Anterior cingulate cortex (tissue), 58 donors: ENCODE results near the gene LMAN1L.
A peak's percentile ranks its signal among the peaks of the same experiment; 100 is the strongest.

ENCODE experiments used
- DNase-seq, 58 donors: peaks; one replicate each; lab custom pipeline; 2025; lab: John Stamatoyannopoulos, UW

The LMAN1L gene

DNA sequence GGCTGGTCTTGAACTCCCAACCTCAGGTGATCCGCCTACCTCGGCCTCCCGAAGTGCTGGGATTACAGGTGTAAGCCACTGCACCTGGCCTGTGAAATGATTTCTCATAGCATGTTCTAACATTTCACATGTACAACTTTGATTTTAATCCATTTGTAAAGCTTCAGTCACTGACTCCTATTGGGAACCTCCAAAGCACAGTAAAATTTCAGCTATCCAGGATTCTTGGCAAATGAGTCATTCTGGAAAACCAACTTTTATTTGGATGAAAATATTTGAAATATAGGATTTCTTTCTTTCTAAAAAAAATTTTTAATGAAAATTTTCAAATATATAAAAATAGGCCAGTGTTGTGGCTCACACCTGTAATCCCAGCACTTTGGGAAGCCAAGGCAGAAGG lies 2.7 kb upstream of the LMAN1L start:
- no peak for DNase-seq

DNA sequence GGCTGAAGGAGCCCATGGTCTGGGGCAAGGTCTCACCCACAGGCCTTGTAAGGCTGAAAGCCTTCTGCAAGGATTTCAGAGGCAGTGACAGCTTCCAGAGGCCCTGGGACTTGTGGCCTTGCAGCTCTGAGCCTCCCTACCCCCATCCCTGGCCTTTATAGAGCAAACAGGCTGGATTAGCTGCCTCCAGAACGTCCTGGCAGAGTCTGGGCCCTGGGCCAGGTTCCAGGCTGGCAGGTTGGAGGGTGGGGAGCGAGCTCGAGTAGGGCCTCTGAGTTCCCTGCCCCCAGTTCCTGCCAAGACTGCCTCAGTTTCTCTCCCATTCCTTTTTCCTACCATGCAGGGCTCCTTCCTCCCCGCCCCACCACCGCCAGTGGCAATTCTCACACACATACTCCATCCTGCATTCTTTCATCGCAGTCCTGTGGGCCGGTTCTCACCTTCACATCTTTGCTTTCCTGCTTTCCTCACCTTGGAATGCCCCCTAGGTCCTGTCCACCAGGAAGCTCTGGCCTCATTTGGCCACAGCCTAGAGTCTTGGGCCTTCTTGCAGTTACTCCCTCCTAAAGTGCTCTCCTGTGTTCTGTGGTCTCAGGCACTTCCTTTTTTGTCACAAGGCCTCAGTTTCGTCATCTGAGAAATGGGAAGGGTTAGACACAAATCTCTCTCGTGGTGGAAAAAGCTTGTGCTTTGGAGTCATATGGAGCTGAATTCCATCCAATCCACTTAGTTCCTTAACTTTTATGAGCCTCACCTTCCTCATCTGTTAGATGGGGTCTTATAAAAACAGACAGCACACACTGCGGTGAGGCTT lies 2.7 kb downstream of the LMAN1L start:
- DNase-seq, result peak in 4 of 58 donors; percentile 15 to 24 (median 20)

DNA sequence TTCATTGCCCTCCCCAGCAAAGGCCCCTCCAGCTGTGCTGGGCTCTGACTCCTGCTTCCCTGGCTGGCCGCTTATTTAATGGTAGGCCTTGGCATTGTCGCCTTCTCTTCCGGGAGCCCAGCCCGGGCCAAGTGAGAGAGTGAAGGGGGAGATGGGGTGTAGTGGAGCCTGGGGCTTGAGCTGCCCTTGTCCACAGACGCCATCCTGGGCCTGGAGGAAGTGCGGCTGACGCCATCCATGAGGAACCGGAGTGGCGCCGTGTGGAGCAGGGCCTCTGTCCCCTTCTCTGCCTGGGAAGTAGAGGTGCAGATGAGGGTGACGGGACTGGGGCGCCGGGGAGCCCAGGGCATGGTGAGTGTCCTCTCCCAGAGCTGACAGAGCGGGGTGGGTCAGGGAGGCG lies 3.3 kb downstream of the LMAN1L start:
- DNase-seq, result peak in 4 of 58 donors; percentile 11 to 25 (median 18)

DNA sequence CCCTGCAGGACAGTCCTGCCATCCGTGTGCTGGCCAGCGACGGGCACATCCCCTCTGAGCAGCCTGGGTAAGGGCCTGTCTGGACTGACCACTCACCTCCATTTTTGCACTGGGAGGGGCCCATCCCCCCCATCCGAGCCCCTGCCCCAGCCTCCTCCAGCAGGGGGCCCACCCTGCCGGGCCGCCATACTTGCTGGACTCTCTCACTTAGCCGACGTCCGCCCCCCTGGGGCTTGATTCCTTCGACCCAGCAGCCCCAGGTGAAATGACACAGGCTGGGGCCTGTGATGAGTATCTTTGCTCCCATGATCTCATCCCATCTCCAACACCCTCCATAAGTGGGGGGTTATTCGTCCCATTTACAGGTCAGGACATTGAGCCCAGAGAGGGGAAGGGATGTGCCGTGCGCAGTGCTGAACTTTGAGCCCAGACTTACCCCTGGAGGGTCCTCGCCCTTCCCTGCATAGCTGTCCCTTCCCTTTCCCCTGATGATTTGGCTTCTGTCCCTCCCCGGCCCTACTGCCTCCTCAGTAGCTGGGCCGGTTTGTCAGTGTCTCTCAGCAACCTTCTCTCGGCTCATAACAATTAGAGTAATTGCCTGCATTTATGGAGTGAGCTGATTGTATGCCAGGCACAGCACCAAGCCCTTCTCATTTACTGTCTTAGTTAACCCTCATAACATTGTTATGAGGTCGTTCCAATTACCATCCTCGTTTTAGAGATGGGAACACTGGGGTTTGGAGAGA lies 4.2 kb downstream of the LMAN1L start:
- DNase-seq, result no peak

DNA sequence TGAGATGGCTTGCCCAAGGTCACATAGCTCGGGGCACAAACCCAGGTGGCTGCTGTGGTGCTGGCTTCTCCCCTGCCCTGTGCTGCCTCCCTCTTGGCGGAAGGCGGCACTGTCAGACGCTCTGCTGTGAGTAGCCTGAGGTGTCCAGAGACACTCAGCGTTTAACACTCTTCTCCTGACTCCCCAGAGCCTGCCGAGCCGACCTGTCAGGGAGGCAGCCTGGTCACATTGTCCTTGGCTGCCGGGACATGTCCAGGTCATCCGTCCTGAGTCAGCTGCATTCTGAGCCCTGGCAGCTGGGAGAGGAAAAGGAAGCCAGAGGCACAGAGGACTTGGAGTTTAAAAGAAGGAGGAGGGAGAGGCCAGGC lies 4.7 kb downstream of the LMAN1L start:
- DNase-seq, result peak in 4 of 58 donors; percentile 13 to 43 (median 36)

DNA sequence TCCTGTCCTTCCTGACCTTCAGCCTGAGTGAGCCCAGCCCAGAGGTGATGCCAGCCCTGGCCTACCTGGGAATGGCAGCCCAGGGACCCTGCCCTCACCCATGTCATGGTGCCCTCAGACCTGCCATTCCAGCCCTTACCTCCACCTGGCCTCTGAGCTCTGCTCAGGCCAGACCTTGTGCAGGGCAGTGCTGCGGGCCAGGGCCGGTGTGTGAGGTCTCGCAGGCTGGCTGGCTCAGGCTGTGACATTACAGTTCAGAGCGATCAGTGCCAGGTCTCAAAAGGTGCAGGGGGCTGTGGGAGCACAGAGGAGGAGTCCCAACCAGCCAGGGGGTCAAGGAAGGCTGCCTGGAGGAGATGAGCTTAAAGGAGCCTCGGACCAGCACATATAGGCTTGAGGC lies 7.4 kb downstream of the LMAN1L start:
- no peak for DNase-seq

DNA sequence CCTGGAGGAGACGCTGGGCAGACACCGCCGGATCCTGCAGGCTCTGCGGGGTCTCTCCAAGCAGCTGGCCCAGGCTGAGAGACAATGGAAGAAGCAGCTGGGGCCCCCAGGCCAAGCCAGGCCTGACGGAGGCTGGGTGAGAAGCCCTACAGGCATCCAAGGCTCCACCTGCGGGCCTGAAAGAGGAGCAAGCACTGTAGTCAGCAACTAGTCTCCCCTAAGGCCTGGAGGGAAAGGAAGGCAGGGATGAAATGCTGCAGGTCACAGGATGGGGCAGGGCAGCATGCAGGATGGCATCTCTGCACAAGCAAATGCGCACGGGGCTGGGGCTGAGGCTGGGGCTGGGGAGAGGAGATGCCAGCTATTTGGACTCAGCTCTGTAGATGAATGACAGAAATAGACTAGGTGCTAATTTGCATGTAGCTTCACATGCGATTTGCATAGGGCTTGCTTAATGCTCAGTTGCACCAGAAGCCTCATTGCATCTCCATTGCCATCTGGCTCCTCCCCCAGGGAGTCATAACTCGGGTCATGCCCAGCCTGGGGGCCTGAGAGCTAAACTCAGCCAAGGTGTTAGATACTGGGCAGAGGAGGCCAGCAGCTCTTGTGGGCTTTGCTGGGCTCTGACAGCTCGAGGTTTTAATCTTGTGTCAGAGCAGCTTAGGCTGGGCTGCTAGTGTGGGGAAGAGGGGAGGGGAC lies 8.6 kb downstream of the LMAN1L start:
- no peak for DNase-seq

DNA sequence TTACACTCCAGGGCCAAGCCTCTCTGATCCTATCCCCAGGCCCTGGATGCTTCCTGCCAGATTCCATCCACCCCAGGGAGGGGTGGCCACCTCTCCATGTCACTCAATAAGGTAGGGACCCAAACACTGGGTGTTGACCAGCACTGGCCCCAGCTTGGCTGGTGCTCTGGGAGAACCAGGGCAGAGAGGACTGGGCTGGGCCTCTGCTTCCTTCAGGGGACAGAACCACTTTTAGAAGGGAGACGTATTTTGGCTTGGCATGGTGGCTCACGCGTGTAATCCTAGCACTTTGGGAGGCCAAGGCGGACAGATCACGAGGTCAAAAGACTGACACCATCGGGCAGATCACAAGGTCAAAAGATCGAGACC lies 9.1 kb downstream of the LMAN1L start:
- no peak for DNase-seq

DNA sequence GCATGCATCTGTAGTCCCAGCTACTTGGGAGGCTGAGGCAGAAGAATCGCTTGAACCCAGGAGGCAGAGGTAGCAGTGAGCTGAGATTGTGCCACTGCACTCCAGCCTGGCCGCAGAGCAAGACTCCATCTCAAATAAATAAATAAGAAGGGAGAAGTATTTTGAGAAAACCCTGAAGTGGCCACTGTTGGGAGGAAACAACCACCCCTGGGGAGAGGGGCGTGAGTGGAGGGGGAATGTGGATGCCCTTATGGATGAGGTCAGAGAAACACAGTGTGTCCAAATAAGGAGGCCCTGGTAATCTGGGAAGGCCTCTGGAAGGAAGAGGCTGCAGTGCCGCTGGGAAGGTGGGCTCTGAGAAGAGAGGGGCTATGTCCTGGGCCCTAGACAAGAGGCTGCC lies 9.6 kb downstream of the LMAN1L start:
- DNase-seq, result no peak

DNA sequence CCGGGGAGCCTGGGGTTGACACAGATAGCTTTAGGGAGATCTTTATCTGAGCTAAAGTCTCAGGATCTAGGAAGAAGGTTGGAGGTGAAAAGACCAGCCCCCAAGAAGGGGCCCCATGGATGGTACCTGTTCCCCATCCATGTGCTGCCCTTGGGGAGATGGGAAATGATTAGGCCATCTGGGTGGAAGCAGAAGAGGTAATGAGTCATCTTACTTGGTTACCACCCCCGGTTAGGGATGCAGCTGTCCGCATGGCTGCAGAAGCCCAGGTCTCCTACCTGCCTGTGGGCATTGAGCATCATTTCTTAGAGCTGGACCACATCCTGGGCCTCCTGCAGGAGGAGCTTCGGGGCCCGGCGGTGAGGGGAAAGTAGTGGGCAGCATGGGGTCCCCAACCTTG lies 10.7 kb downstream of the LMAN1L start:
- no peak for DNase-seq

DNA sequence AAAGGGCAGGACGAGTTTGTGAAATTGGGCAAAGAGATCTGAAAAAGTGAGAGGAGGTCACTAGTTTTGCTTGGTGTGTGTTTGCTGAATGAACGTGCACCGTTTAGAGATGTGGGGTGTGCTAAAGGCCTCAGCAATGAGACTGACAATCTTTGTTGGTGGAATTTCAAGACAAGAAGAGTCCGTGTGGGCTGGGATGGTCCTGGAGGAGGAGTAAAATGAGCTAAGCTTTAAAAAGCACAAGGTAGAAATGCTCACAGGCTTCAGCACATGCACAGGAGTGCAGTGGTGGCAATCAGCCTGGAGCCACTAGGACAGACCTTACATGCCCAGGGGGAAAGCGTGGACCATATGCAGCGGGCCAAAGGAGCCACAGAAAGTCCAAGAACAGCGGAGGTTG lies 12.3 kb downstream of the LMAN1L start:
- no peak for DNase-seq

DNA sequence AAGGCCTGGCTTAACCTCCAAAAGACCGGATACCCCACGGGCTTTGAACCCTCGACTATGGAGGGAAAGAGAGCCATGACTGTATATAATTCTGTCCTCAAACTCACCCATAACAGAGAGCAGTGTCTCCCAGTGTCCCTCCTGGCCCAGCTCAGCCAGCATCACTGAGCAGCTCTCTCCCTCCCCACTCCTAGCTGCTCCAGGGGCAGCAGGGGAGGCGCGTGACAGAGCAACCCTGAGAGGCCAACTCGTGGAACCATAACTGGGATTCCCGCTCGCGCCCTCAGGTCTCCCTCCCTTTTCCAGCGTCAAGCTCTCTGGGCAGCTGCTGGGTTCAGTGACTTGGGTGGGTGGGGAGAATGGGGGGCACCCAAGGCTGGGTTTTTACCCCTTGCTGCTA lies 13.2 kb downstream of the LMAN1L start:
- DNase-seq, result no peak

DNA sequence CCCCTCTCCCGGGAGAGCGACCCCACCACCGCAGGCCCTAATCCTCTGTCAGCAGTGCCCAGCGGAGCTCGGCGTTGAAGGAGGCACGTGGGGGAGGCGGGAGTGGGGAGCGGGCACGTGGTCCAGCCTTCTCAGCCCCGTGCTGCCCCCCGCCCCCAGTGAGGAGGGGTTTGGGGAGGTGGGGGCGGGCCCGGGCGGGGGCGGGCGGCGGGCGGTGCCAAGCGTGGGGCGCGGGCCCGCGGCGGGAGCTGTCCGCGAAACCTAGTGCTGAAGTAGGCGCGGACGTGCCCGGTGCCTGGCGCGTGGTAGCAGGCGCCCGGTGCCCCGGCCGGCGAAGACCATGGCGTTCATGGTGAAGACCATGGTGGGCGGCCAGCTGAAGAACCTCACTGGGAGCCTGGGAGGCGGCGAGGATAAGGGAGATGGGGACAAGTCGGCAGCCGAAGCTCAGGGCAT lies 13.8 kb downstream of the LMAN1L start, which contains the start of gene CPLX3:
CPLX3 (plus strand) TSS at position 264 of the 456 bp plus-strand sequence; CDS start at position 341, 77 bp downstream.
- DNase-seq, result peak in 9 of 58 donors; percentile 14 to 32 (median 23)

DNA sequence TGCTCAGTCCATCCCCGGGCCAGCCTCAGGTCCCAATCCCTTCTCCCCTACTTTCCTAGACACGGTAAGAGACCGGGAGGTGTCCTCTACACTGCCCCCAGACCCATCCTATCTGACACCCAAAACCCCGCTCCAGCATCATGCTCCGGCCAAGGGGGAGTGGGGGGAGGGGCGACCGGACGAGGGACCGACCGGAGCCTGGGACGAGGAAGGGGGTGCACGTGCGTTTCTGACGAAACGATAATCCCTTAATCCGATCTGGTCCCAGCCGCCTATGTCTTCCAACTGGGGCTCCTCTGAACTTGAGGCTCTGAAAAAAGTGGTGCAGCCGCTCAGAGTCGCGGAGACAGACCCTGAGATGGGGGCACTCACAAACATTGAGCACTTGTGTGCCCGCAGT lies 14.3 kb downstream of the LMAN1L start:
- no peak for DNase-seq

DNA sequence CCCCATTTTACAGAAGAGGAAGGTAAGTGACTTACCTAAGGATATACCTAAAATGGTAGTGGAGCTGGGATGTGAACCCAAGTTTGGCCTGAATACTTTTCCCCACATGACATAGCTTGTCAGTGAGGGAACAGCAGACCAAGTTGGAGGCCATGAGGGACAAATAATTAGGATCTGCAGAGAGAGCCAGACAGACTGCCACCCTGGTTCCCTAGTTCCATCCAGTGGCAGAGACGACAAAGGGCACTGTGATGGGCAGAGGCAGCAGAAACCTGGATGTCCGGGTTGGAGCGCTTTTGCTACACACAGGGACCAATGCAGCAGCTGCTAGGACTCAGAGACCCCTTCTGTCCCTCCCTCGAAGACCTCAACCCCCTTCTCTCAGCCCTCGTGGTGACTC lies 15.0 kb downstream of the LMAN1L start:
- no peak for DNase-seq

DNA sequence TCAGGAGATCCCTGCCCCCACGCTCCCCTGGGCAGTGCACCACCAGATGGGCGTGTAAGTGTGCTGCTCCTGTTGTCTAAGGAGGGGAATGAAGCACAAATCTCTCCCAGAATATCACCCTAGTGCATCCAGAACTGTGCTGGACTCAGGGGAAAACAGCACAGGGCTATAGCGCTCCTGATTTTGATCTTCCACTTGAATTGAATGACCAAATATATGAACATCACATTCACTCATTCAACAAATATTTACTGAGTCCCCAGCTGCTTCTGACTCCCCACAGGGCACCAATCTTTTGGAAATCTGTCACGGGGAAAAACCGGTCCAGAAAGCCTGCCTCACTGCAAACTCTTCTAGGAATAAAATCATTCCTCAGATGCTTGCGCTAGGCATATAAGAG lies 16.2 kb downstream of the LMAN1L start:
- no peak for DNase-seq

DNA sequence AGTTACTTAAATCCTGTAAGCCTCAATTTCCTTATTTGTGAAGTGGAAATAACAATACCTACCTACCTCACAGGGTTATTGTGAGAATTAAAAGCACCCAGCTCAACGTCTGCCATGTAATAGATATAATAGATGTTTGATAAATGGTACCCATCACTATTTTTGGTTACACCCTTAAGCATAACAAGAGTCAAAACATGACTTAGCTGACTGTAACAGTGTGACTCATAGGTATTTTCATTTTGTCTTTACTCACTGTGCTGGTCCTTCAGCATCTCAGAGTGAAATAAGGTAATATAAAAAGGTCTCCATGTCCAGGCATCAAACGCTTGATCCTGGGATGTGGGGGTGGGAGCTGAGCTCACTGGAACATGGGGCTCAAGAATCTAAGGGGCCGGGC lies 16.9 kb downstream of the LMAN1L start:
- DNase-seq, result no peak

DNA sequence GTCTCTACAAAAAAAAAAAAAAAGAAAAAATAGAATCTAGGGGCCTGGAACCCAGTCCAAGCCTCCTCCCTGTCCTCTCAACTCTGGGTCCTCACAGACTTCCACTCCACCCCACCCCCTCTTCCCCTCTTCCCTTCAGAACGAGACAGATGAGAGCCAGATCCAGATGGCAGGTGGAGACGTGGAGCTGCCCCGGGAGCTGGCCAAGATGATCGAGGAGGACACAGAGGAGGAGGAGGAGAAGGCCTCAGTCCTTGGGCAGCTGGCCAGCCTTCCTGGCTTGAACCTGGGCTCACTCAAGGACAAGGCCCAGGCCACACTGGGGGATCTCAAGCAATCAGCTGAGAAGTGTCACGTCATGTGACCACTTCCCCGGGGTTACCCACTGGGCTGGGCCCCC lies 17.4 kb downstream of the LMAN1L start:
- DNase-seq, result no peak

DNA sequence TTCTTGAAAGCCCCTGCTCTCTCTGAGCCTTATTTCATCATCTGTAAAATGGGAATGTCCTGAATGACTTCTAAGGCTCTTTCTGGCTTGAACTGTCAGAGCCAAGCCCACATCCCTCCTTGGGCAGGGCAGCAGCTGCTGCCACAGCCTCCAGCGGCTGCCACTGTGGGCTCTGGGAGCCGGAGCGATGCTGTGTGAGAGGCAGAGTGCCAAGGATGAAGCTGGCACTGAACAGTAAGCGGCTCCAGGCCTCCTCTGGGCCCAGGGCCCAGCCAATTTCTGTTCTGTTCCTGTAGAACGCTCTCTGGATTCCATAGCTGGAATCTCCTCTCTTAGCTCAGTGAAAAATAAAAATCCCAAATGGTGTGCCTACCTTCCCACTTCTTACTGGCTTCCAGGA lies 18.2 kb downstream of the LMAN1L start:
- peak in 53 of 58 donors; percentile 6 to 85 (median 60) for DNase-seq

DNA sequence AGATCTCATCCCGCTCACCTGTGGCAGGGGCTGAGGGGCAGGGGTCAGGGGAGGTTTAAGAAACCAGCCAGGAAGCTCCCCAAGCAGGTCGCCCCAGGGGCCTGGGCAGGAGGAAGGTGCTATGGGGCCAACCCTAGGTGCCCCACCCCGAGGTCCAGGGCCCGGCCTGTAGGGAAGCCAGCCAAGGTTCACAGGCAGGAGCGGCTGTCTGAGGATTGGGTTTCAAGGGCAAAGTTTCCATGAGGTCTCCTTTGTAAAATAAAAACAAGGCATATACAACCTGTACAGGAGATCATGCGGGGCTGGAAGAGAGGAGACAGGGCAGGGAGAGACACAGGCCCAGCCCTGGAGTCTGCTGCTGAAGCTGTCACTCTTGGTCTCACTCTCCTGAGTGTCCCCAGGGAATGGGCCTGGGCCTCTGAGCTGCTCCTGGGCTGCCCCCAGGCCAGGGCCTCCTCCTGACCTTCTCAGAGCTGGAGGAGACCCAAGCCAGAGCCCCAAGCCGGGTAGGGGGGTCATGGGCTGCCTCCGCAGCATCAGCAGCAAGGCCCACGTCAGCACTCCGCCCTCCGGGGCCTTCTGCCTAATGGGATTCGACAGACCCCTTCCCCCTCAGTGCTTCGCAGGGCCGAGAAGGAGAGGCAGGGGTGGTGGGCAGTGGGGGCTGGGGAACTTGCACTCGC lies 19.3 kb downstream of the LMAN1L start:
- no peak for DNase-seq

DNA sequence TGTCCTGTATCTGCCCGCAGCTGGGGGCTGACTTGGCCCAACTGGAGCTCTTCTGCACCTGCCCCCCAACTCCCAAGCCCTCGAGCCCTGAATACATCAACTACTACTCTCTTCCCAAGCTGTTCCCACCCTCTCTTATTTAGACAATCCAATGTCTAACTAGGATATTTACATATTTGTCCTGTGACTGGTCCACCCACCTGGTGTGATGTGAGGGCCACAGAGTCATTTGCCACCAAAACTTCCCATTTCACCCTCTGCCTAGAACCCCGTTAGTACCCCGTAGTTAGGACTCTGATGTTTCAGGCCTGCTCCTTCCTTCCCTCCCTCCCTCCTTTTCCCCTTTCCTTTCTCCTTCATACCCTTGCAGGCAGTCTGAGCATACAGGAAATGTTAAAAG lies 20.2 kb downstream of the LMAN1L start:
- no peak for DNase-seq
